Gastroesophageal sphincter (tissue), 4 donors: ENCODE results near the gene ABCA7. TPM values are rescaled to one million over a fixed set of nuclear protein-coding genes. Genes with fewer than 3 reads are reported as not detected.

ENCODE experiments used
- ATAC-seq: fragments of 150-250 bp; one replicate; pipeline ENCODE4 v1.9.1; 2016; ENCODE audit warnings: mild to moderate bottlenecking, moderate library complexity
- H3K27ac ChIP-seq, 4 donors: fragments of 200-600 bp; sonication (generic) in 3 of 4; 1 replicate in 3 of 4; 2 replicates in 1 of 4; pipeline ENCODE4 v1.5.1; 2016 to 2019
- H3K27me3 ChIP-seq: fragments of 200-600 bp; sonication (generic); one replicate; pipeline ENCODE4 v1.5.1; 2019
- H3K36me3 ChIP-seq, 2 donors: fragments of 200-600 bp; sonication (generic); one replicate each; pipeline ENCODE4 v1.5.1; 2019; ENCODE audit warnings: control low read depth in 1 of 2
- H3K4me1 ChIP-seq, 3 donors: fragments of 200-600 bp; sonication (generic); 1 replicate in 2 of 3; 2 replicates in 1 of 3; pipeline ENCODE4 v1.5.1; 2016 to 2019; ENCODE audit warnings: control low read depth in 2 of 3
- H3K4me3 ChIP-seq, 2 donors: fragments of 200-600 bp; sonication (generic); one replicate each; pipeline ENCODE4 v1.5.1; 2019; ENCODE audit warnings: mild to moderate bottlenecking in 1 of 2, moderate library complexity in 1 of 2
- H3K9me3 ChIP-seq, 3 donors: fragments of 200-600 bp; sonication (generic); one replicate each; pipeline ENCODE4 v1.5.1; 2017 to 2019; ENCODE audit warnings: control low read depth in 2 of 3
- CTCF ChIP-seq, 4 experiments: fragments of 200-600 bp in 2 of 4; fragments of 450-650 bp in 2 of 4; sonication (generic) in 1 of 4; IDR thresholded peaks; one replicate each; pipeline ENCODE4 v1.5.1; 2017 to 2019; ENCODE audit warnings: antibody characterized with exemption in 4 of 4, mild to moderate bottlenecking in 2 of 4, moderate library complexity in 2 of 4
- EP300 ChIP-seq: sonication (generic); formaldehyde crosslinking; IDR thresholded peaks from one replicate; pipeline ENCODE4 v1.6.1; 2017; ENCODE audit warnings: antibody characterized with exemption, mild to moderate bottlenecking
- POLR2A ChIP-seq, 2 donors: fragments of 450-650 bp; IDR thresholded peaks; one replicate each; pipeline ENCODE4 v1.6.1; 2017; ENCODE audit warnings: antibody characterized with exemption in 2 of 2, mild to moderate bottlenecking in 2 of 2, moderate library complexity in 1 of 2
- POLR2AphosphoS5 ChIP-seq: sonication (generic); formaldehyde crosslinking; IDR thresholded peaks from one replicate; pipeline ENCODE4 v1.6.1; 2017; ENCODE audit warnings: antibody characterized with exemption
- WGBS, 2 donors: methylation state at CpG; one replicate each; pipeline ENCODE4 v1.1.5; 2018; ENCODE audit warnings: low coverage in 1 of 2; 5-methylcytosine and 5-hydroxymethylcytosine counted together
- total RNA-seq, 4 donors: library from RNA; depleted of rRNA; stranded (reverse); fragments of >200 nt; gene quantifications; one replicate each; pipeline ENCODE4 v1.1.0, GENCODE V29; 2016

ABCA7 gene
- total RNA-seq, 4 donors from 2014 or later, result 3.9 to 14.3 (median 6.4) TPM

- TF ChIP-seq CTCF (IDR thresholded peaks at IDR 0.05) (peak in 1 of 4 experiments; percentile 4), POLR2A (IDR thresholded peaks at IDR 0.05) (no peak)
- H3K4me3 ChIP-seq, result no peak overlapping the region
- no peaks in the 10 kb centered on the region for H3K9me3 ChIP-seq
- WGBS, 2 donors, result no CpG with 5 or more reads among the region's 17 CpGs
- H3K36me3 ChIP-seq, result peaks cover 0 to 67% of the 10 kb centered on the region in 2 donors
- no peak for ATAC-seq
- peaks cover 0 to 54% (median 26%) of the 10 kb centered on the region in 3 donors for H3K4me1 ChIP-seq
- H3K27me3 ChIP-seq, result no peaks in the 10 kb centered on the region
- H3K27ac ChIP-seq, result peak overlapping the region in 3 of 4 donors; percentile 8 to 98 (median 15)
Observed at GRCh38 chr19:1106841-1107660, 67.1 kb downstream of the ABCA7 start.

DNA sequence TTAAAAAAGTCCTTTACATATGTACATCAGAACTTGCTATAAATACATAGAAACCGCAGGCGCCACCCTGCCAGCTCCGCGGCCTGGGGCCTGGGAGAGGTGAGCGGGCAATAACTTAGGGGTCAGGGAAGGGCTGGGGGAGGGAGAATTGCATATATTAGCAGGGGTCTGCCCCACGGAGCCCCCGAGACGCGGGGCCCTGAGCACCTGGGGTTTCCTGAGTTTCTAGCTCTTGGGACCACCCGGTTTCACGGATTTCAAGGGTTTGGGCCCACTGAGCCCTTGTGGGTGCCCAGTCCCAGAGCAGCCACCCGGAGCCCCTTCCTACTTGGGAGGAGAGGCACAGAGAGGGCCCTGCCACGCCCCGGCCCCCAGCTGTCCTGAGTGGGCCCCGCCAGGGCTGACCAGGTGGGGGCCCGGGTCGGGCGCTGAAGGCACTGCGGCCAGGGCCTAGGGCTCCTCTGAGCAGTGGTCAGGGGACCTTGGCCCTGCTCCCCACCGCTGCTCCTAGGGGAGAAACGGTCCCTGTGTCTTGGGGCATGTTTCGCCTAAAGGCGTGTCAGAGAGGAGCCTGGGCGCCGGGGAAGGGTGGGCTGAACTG, 67.9 kb downstream of the ABCA7 start:
- TF ChIP-seq CTCF (IDR thresholded peaks at IDR 0.05) (no peak), POLR2AphosphoS5 (peak; percentile 21)
- Histone ChIP-seq H3K4me1 (peaks cover 0 to 54% (median 26%) of the 10 kb centered on the region in 3 donors), H3K9me3 (no peaks in the 10 kb centered on the region), H3K36me3 (peaks cover 0 to 74% of the 10 kb centered on the region in 2 donors), H3K27ac (no peak overlapping the region), H3K27me3 (no peaks in the 10 kb centered on the region), H3K4me3 (no peak overlapping the region)
- no peak for ATAC-seq
- 90% methylated on average over 2 to 5 of the region's 25 CpGs for WGBS, 2 donors

- no peaks in the 10 kb centered on the region for H3K9me3 ChIP-seq
- no peaks in the 10 kb centered on the region for H3K27me3 ChIP-seq
- H3K4me1 ChIP-seq, result peaks cover 0 to 54% (median 25%) of the 10 kb centered on the region in 3 donors
- WGBS, 2 donors, result 89% methylated on average over 10 of the region's 89 CpGs; no CpG with 5 or more reads in 1 of the 2 donors
- no peak for ATAC-seq
- TF ChIP-seq POLR2A (IDR thresholded peaks at IDR 0.05), result no peak
- no peak for TF ChIP-seq POLR2AphosphoS5
- no peak for TF ChIP-seq CTCF (IDR thresholded peaks at IDR 0.05)
- TF ChIP-seq EP300, result no peak
- no peak overlapping the region for H3K27ac ChIP-seq
- H3K4me3 ChIP-seq, result no peak overlapping the region
- peaks cover 0 to 77% of the 10 kb centered on the region in 2 donors for H3K36me3 ChIP-seq
Observed at GRCh38 chr19:1108291-1109031, 68.6 kb downstream of the ABCA7 start.

- WGBS, 2 donors, result no CpG with 5 or more reads among the region's 48 CpGs
- H3K36me3 ChIP-seq, result peaks cover 0 to 82% of the 10 kb centered on the region in 2 donors
Observed at GRCh38 chr19:1109032-1109551, 69.2 kb downstream of the ABCA7 start.

More at GRCh38 chr19:1109032-1109551, 69.2 kb downstream of the ABCA7 start:
- ATAC-seq, result no peak
- H3K4me3 ChIP-seq, result no peak overlapping the region
- TF ChIP-seq POLR2A (IDR thresholded peaks at IDR 0.05), result no peak
- TF ChIP-seq CTCF (IDR thresholded peaks at IDR 0.05), result no peak
- no peak for TF ChIP-seq POLR2AphosphoS5
- TF ChIP-seq EP300, result no peak
- H3K9me3 ChIP-seq, result no peaks in the 10 kb centered on the region
- no peak overlapping the region for H3K27ac ChIP-seq
- H3K4me1 ChIP-seq, result peaks cover 0 to 59% (median 31%) of the 10 kb centered on the region in 3 donors
- no peaks in the 10 kb centered on the region for H3K27me3 ChIP-seq
